IPS-18a (cell line): ENCODE measurements around the gene NTSR1.

Source experiments
- H3K27ac ChIP-seq: one replicate; pipeline ENCODE4 v1.5.1; 2013; ENCODE audit warnings: low read length
- H3K27me3 ChIP-seq: one replicate; pipeline ENCODE4 v1.6.1; 2013; ENCODE audit warnings: mild to moderate bottlenecking, low read length; ENCODE audit not compliant: control insufficient read depth, insufficient read depth
- H3K36me3 ChIP-seq: one replicate; pipeline ENCODE4 v1.6.1; 2013; ENCODE audit warnings: low read depth, low read length; ENCODE audit not compliant: control insufficient read depth
- H3K4me1 ChIP-seq: one replicate; pipeline ENCODE4 v1.6.1; 2013; ENCODE audit warnings: low read depth, low read length; ENCODE audit not compliant: control insufficient read depth
- H3K4me3 ChIP-seq: one replicate; pipeline ENCODE4 v1.5.1; 2013; ENCODE audit warnings: low read length
- H3K9ac ChIP-seq: one replicate; pipeline ENCODE4 v1.6.1; 2013; ENCODE audit warnings: mild to moderate bottlenecking, low read length, moderate library complexity
- H3K9me3 ChIP-seq: one replicate; pipeline ENCODE4 v1.6.1; 2013; ENCODE audit warnings: low read depth, low read length; ENCODE audit not compliant: control insufficient read depth

Gene NTSR1

GRCh38 chr20:62760471-62760855, 51.8 kb downstream of the NTSR1 start:
- H3K9me3 ChIP-seq, result no peaks in the 10 kb centered on the region
- H3K27me3 ChIP-seq, result peaks cover 4% of the 10 kb centered on the region
- H3K4me1 ChIP-seq, result no peaks in the 10 kb centered on the region
- H3K4me3 ChIP-seq, result no peak overlapping the region
- no peaks in the 10 kb centered on the region for H3K36me3 ChIP-seq
- H3K27ac ChIP-seq, result no peak overlapping the region
- no peak overlapping the region for H3K9ac ChIP-seq

GRCh38 chr20:62760856-62761758, 52.5 kb downstream of the NTSR1 start:
- no peak overlapping the region for H3K27ac ChIP-seq
- no peaks in the 10 kb centered on the region for H3K9me3 ChIP-seq
- no peak overlapping the region for H3K4me3 ChIP-seq
- H3K9ac ChIP-seq, result no peak overlapping the region
- peaks cover 4% of the 10 kb centered on the region for H3K27me3 ChIP-seq
- no peaks in the 10 kb centered on the region for H3K4me1 ChIP-seq
- no peaks in the 10 kb centered on the region for H3K36me3 ChIP-seq

GRCh38 chr20:62761759-62762131, 53.1 kb downstream of the NTSR1 start:
- H3K9ac ChIP-seq, result no peak overlapping the region
- no peaks in the 10 kb centered on the region for H3K4me1 ChIP-seq
- H3K4me3 ChIP-seq, result no peak overlapping the region
- peaks cover 4% of the 10 kb centered on the region for H3K27me3 ChIP-seq
- no peak overlapping the region for H3K27ac ChIP-seq
- H3K36me3 ChIP-seq, result no peaks in the 10 kb centered on the region
- H3K9me3 ChIP-seq, result no peaks in the 10 kb centered on the region

DNA sequence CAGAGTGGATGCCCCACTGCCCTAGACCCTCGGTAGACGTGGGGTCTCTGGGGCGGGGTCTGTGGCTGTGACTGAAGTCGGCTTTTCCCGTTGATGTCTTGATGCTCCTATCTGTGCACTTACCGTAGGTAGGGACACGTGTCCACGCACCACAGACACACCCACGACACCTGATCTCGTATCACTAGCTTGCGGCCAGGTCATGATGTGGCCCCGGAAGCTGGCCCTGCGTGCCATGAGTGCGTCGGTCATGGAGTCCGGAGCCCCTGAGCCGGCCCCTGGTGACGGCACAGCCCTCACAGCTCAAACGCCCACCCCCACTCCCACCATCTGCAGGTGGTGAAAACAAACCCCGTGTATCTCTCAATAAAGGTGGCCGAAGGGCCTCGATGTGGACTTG, 53.7 kb downstream of the NTSR1 start:
- H3K4me3 ChIP-seq, result no peak overlapping the region
- no peak overlapping the region for H3K27ac ChIP-seq
- no peaks in the 10 kb centered on the region for H3K4me1 ChIP-seq
- peaks cover 3% of the 10 kb centered on the region for H3K27me3 ChIP-seq
- no peaks in the 10 kb centered on the region for H3K36me3 ChIP-seq
- no peaks in the 10 kb centered on the region for H3K9me3 ChIP-seq
- H3K9ac ChIP-seq, result no peak overlapping the region

GRCh38 chr20:62762801-62763368, 54.2 kb downstream of the NTSR1 start:
- no peaks in the 10 kb centered on the region for H3K4me1 ChIP-seq
- no peaks in the 10 kb centered on the region for H3K9me3 ChIP-seq
- no peak overlapping the region for H3K27ac ChIP-seq
- no peaks in the 10 kb centered on the region for H3K27me3 ChIP-seq
- H3K4me3 ChIP-seq, result no peak overlapping the region
- no peaks in the 10 kb centered on the region for H3K36me3 ChIP-seq
- H3K9ac ChIP-seq, result no peak overlapping the region

GRCh38 chr20:62763404-62763803, 54.8 kb downstream of the NTSR1 start:
- no peaks in the 10 kb centered on the region for H3K27me3 ChIP-seq

DNA sequence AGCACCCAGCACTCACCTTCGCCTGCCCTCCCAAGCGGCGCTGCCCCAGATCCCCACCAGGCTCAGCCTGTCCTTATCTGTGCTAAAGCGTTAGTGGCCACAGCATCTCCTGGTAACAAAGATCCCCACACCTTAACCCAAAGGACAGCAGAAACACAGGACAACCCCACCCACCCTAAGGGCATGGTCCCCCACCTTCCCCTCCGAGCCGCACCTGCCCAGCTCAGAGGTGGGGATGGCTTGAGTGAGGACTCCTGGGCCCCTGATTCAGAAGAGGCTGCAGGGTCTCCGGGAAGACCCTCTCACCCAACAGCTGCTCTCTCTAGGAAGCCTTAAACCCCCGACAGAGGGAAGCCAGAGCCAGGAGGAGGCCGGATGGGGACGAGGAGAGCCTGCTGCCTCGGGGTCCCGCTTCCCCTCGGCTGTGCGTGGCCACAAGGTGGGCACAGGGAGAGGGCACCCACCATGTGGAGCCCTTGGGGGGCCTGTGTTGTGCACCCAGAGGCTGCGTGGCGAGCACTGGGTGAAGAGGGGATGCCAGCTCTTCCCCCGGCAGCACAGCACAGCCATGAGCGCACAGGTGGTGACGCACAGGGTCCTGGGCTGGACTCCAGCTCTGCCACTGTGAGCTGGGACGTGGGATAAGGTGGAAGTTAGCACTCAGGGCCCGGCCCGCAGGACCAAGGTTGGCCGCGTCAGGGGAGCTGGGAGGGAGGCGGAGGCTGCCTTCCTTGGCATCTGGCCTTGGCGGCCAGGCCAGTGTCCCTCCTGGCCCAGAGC, 55.7 kb downstream of the NTSR1 start:
- H3K9ac ChIP-seq, result no peak overlapping the region
- no peaks in the 10 kb centered on the region for H3K9me3 ChIP-seq
- no peak overlapping the region for H3K27ac ChIP-seq
- no peaks in the 10 kb centered on the region for H3K36me3 ChIP-seq
- H3K4me1 ChIP-seq, result no peaks in the 10 kb centered on the region
- H3K27me3 ChIP-seq, result no peaks in the 10 kb centered on the region
- H3K4me3 ChIP-seq, result no peak overlapping the region

More at GRCh38 chr20:62763404-62763803, 54.8 kb downstream of the NTSR1 start:
- Histone ChIP-seq H3K27ac (no peak overlapping the region), H3K9me3 (no peaks in the 10 kb centered on the region), H3K36me3 (no peaks in the 10 kb centered on the region), H3K4me1 (no peaks in the 10 kb centered on the region), H3K9ac (no peak overlapping the region), H3K4me3 (no peak overlapping the region)

DNA sequence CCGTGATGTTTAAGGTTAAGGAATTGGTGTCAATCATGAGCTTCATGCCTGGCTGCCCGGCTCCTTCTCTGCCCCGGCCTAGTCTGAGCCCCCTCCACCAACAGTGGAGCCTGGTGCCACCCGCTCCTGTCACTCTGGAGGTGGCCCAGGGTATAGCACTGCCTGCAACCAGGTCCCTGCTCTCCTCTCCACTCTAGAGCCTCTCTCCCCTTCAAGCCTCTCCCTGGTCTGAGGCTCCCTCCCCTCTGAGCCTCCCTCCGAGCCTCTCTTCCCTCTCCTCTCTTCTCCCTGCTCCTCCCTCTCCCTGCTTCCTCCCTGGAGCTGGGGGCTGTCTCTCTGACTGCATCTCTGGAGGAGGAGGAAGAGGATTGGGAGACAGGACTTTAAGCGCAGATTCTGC, 56.4 kb downstream of the NTSR1 start:
- Histone ChIP-seq H3K9me3 (no peaks in the 10 kb centered on the region), H3K36me3 (no peaks in the 10 kb centered on the region), H3K9ac (no peak overlapping the region), H3K27me3 (no peaks in the 10 kb centered on the region), H3K27ac (no peak overlapping the region), H3K4me3 (no peak overlapping the region), H3K4me1 (no peaks in the 10 kb centered on the region)

- Histone ChIP-seq H3K9ac (no peak overlapping the region), H3K27ac (no peak overlapping the region), H3K36me3 (no peaks in the 10 kb centered on the region), H3K4me1 (no peaks in the 10 kb centered on the region), H3K9me3 (no peaks in the 10 kb centered on the region), H3K27me3 (no peaks in the 10 kb centered on the region), H3K4me3 (no peak overlapping the region)
Observed at GRCh38 chr20:62765432-62766070, 56.9 kb downstream of the NTSR1 start.

DNA sequence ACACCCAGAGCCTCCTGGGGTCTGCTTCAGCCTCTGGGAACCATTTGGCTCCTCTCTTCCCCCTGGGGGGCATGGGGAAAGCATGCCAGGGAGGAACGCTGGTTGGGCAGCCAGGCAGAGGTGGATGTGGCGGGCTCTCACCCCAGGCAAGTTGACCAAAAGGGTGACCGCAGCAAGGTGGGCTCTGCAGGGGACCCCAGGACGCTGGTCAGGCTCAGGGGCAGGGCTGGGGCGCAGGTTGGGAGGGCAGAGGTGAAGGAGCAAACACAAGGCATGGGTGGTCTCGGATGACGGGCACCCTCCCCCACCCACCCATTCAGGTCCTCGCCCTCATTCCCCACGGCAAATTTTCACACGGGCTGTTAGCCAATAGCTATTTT, 57.4 kb downstream of the NTSR1 start:
- Histone ChIP-seq H3K36me3 (no peaks in the 10 kb centered on the region), H3K4me1 (no peaks in the 10 kb centered on the region), H3K27ac (no peak overlapping the region), H3K27me3 (no peaks in the 10 kb centered on the region), H3K9ac (no peak overlapping the region), H3K9me3 (no peaks in the 10 kb centered on the region), H3K4me3 (no peak overlapping the region)

DNA sequence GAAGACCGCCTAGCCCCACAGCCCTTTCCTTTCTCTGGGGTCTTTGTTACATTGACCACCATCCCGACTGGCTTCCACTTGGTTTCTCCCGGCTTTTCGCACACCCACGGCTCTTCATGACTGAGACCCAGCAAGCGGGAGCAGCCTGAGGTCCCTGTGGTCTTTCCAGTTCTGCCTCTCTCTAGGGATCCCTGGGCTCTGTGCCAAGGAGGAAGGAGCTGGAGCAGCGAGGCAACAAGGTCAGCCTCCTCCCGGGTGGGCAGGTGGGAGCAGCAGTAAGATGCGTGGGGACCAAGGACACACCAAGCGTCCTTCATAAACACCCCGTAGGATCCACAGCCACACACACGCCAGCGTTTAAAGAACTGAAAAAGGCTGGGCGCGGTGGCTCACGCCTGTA, 58.1 kb downstream of the NTSR1 start:
- no peak overlapping the region for H3K4me3 ChIP-seq
- H3K27ac ChIP-seq, result no peak overlapping the region
- H3K36me3 ChIP-seq, result no peaks in the 10 kb centered on the region
- no peaks in the 10 kb centered on the region for H3K27me3 ChIP-seq
- H3K9me3 ChIP-seq, result no peaks in the 10 kb centered on the region
- H3K9ac ChIP-seq, result no peak overlapping the region
- H3K4me1 ChIP-seq, result no peaks in the 10 kb centered on the region
